MM.1S (cell line): ENCODE data around the gene NMNAT2.

Source experiments
- CTCF ChIP-seq: fragments of 300-600 bp; sonication (generic); IDR thresholded peaks from 2 replicates; pipeline ENCODE4 v1.5.1; 2016; ENCODE audit warnings: antibody characterized with exemption, low read length, mixed read lengths
- EZH2 ChIP-seq: fragments of 300-600 bp; sonication (generic); optimal IDR thresholded peaks from 2 replicates; pipeline ENCODE3; 2017; ENCODE audit warnings: low read depth, mild to moderate bottlenecking, antibody characterized with exemption, low read length, mixed read lengths
- EZH2phosphoT487 ChIP-seq: fragments of 300-600 bp; sonication (generic); IDR thresholded peaks from 2 replicates; pipeline ENCODE4 v1.6.1; 2018; ENCODE audit warnings: antibody characterized with exemption, low read length

GRCh38 chr1:183456826-183457225, 38.6 kb upstream of the NMNAT2 start:
- TF ChIP-seq CTCF (no peak), EZH2phosphoT487 (no peak), EZH2 (no peak)
